ENCODE measurements around the gene MYOM1. TPM values are rescaled to one million over a fixed set of nuclear protein-coding genes. Genes with fewer than 3 reads are reported as not detected.

The MYOM1 gene
- total RNA-seq, 2 donors from 2014 or later = 2.8 to 7.9 TPM

GRCh38 chr18:3062798-3063680, 156.7 kb downstream of the MYOM1 start:
- Histone ChIP-seq H3K27me3 (no peaks in the 10 kb centered on the region), H3K9me3 (no peaks in the 10 kb centered on the region), H3K9ac (ENCODE audit: low read depth in 2 of 2, low read length in 2 of 2) (no peak overlapping the region), H3K36me3 (no peaks in the 10 kb centered on the region), H3K4me1 (no peaks in the 10 kb centered on the region), H3K27ac (peak overlapping the region; percentile 48), H3K4me3 (no peak overlapping the region)
- intact Hi-C loops (cut with DNase I) = loop anchor here (5.0 kb wide), 3 partner anchors 46 to 131 kb away; no protein-coding TSS in a partner anchor
- peak; percentile 82 for DNase-seq
- TF ChIP-seq CTCF (IDR thresholded peaks at IDR 0.05) = peak; percentile 70

- Histone ChIP-seq H3K36me3 (no peaks in the 10 kb centered on the region), H3K4me3 (no peak overlapping the region), H3K27ac (peak overlapping the region; percentile 48), H3K9me3 (no peaks in the 10 kb centered on the region), H3K4me1 (no peaks in the 10 kb centered on the region), H3K9ac (ENCODE audit: low read depth in 2 of 2, low read length in 2 of 2) (no peak overlapping the region), H3K27me3 (no peaks in the 10 kb centered on the region)
- intact Hi-C loops (cut with DNase I) = loop anchor here (5.0 kb wide), 3 partner anchors 44 to 129 kb away; no protein-coding TSS in a partner anchor
- no peak for DNase-seq
- TF ChIP-seq CTCF (IDR thresholded peaks at IDR 0.05) = no peak
These were observed 158.0 kb downstream of the MYOM1 start for GRCh38 chr18:3061581-3062312.

GRCh38 chr18:3060667-3061580, 158.8 kb downstream of the MYOM1 start:
- Histone ChIP-seq H3K36me3 (no peaks in the 10 kb centered on the region), H3K27ac (peak overlapping the region; percentile 48), H3K4me1 (no peaks in the 10 kb centered on the region), H3K4me3 (no peak overlapping the region), H3K9ac (ENCODE audit: low read depth in 2 of 2, low read length in 2 of 2) (no peak overlapping the region), H3K27me3 (no peaks in the 10 kb centered on the region), H3K9me3 (no peaks in the 10 kb centered on the region)
- intact Hi-C loops (cut with DNase I) = loop anchor here (5.0 kb wide), 3 partner anchors 44 to 129 kb away; no protein-coding TSS in a partner anchor
- DNase-seq = no peak
- no peak for TF ChIP-seq CTCF (IDR thresholded peaks at IDR 0.05)

- Histone ChIP-seq H3K27me3 (no peaks in the 10 kb centered on the region), H3K36me3 (no peaks in the 10 kb centered on the region), H3K4me3 (no peak overlapping the region), H3K27ac (peak overlapping the region; percentile 9), H3K9me3 (no peaks in the 10 kb centered on the region), H3K4me1 (no peaks in the 10 kb centered on the region), H3K9ac (ENCODE audit: low read depth in 2 of 2, low read length in 2 of 2) (no peak overlapping the region)
- intact Hi-C loops (cut with DNase I) = no loop called here
- TF ChIP-seq CTCF (IDR thresholded peaks at IDR 0.05) = no peak
- DNase-seq = no peak
These were observed 160.5 kb downstream of the MYOM1 start for GRCh38 chr18:3059272-3059671.
